OCI-LY1 (cell line): ENCODE data around the gene FARP1.

Experiments
- H2AFZ ChIP-seq: fragments of 200-600 bp; sonication (generic), shearing (Covaris generic); 2 replicates; pipeline ENCODE4 v1.6.0; 2014; ENCODE audit warnings: antibody characterized with exemption, mild to moderate bottlenecking, low read length
- H3F3A ChIP-seq: fragments of 200-600 bp; sonication (generic), shearing (Covaris generic); 2 replicates; pipeline ENCODE4 v1.6.0; 2014; ENCODE audit warnings: mild to moderate bottlenecking, antibody characterized with exemption, low read length, moderate library complexity; ENCODE audit not compliant: insufficient read depth
- H3K27ac ChIP-seq: fragments of 200-600 bp; sonication (generic); 2 replicates; pipeline ENCODE4 v1.5.1; 2014; ENCODE audit warnings: low read length, mixed run types, mild to moderate bottlenecking, low read depth; ENCODE audit not compliant: poor library complexity, severe bottlenecking
- H3K27me3 ChIP-seq: fragments of 200-600 bp; sonication (generic); 2 replicates; pipeline ENCODE4 v1.6.0; 2014; ENCODE audit warnings: antibody characterized with exemption, mild to moderate bottlenecking, low read length, moderate library complexity; ENCODE audit not compliant: insufficient read depth
- H3K36me3 ChIP-seq: fragments of 200-600 bp; sonication (generic); 2 replicates; pipeline ENCODE4 v1.6.1; 2014; ENCODE audit warnings: mild to moderate bottlenecking, antibody characterized with exemption, low read length, moderate library complexity, mixed read lengths; ENCODE audit not compliant: insufficient read depth
- H3K4me1 ChIP-seq: fragments of 200-600 bp; sonication (generic); 2 replicates; pipeline ENCODE4 v1.5.1; 2014; ENCODE audit warnings: mild to moderate bottlenecking, low read length, moderate library complexity; ENCODE audit not compliant: insufficient read depth, severe bottlenecking
- H3K4me2 ChIP-seq: fragments of 200-600 bp; sonication (generic), shearing (Covaris generic); 2 replicates; pipeline ENCODE4 v1.6.1; 2014; ENCODE audit warnings: low read length
- H3K4me3 ChIP-seq: fragments of 200-600 bp; sonication (generic); 2 replicates; pipeline ENCODE4 v1.5.1; 2014; ENCODE audit warnings: low read length, low read depth, mild to moderate bottlenecking, mixed read lengths; ENCODE audit not compliant: poor library complexity, severe bottlenecking
- H3K79me2 ChIP-seq: fragments of 200-600 bp; shearing (Covaris generic); 2 replicates; pipeline ENCODE4 v1.6.1; 2016; ENCODE audit warnings: mixed run types, low read length, mixed read lengths; ENCODE audit not compliant: insufficient read depth
- H3K9ac ChIP-seq: fragments of 200-600 bp; sonication (generic), shearing (Covaris generic); 2 replicates; pipeline ENCODE4 v1.6.1; 2014; ENCODE audit warnings: mild to moderate bottlenecking, low read length, mixed read lengths
- H3K9me2 ChIP-seq: fragments of 200-600 bp; sonication (generic), shearing (Covaris generic); 2 replicates; pipeline ENCODE4 v1.6.1; 2014; ENCODE audit warnings: low read depth, mild to moderate bottlenecking, low read length, mixed read lengths
- H3K9me3 ChIP-seq: fragments of 200-600 bp; shearing (Covaris generic); 2 replicates; pipeline ENCODE4 v1.6.1; 2014; ENCODE audit warnings: low read length, mixed read lengths
- H4K20me1 ChIP-seq: fragments of 200-600 bp; sonication (generic), shearing (Covaris generic); 2 replicates; pipeline ENCODE4 v1.6.0; 2016; ENCODE audit warnings: mild to moderate bottlenecking, low read length; ENCODE audit not compliant: insufficient read depth
- CTCF ChIP-seq: fragments of 200-600 bp; sonication (generic), shearing (Covaris generic); IDR thresholded peaks from 2 replicates; pipeline ENCODE4 v1.5.1; 2017; ENCODE audit warnings: mild to moderate bottlenecking, antibody characterized with exemption, low read length, moderate library complexity, mixed read lengths
- EZH2 ChIP-seq: fragments of 200-600 bp; sonication (generic), shearing (Covaris generic); IDR thresholded peaks from 2 replicates; pipeline ENCODE4 v1.8.0; 2017; ENCODE audit warnings: borderline replicate concordance, mixed run types, mild to moderate bottlenecking, antibody characterized with exemption, low read length, moderate library complexity, mixed read lengths

FARP1 gene

DNA sequence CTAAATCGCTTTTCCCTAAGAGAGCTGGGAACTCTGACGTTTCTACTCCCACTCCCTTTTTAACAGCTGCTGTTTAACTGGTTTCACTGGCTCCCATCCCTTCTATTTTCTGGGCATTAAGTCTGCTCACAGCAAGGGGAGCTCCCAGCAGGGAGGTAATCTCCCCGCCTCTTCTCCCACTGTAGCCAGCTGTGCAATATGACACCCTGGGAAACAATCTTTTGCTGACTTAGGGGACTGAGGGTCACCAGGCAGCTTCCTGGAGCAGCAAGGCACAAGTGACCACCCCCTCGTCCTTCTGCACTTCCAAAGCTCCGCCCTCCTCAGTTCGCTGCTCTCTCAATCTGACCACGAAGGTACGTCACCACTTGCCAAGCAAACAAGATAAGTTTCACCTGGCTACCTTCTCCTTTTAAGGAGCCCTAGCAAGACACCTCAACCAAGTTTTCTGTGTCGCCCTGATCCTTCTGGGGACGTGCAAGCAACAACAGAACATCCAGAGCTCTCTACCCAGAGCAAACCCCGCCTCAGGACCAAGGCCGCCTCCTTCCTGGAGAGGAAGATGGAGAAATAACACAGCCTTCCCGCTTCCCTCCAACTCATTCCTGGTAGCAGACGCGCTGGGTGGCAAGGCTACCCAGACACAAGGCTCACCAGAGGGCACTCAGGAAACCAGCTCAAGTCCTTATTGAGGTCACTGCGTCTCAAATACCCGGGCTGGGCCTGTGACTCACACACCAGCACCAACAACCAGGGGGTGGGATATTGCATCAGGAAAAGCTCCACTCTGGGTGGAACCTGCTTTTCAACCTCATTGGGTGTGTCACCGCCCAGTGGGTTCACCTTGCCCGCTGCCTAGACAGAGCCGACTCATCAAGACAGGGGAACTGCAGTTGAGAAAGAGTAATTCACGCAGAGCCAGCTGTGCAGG is 341.7 kb downstream of the FARP1 start:
- Histone ChIP-seq H3K4me1 (peaks cover 24% of the 10 kb centered on the region), H3K36me3 (peaks cover 11% of the 10 kb centered on the region; the same call in 1 of the 2 replicates), H3K79me2 (no peaks in the 10 kb centered on the region), H3K9me3 (no peaks in the 10 kb centered on the region), H3K9ac (no peak overlapping the region), H3K4me2 (no peak overlapping the region), H4K20me1 (peaks cover 8% of the 10 kb centered on the region; the same call in 1 of the 2 replicates), H3K27me3 (no peaks in the 10 kb centered on the region), H3F3A (no peaks in the 10 kb centered on the region), H3K9me2 (no peaks in the 10 kb centered on the region), H3K4me3 (no peak overlapping the region), H3K27ac (no peak overlapping the region), H2AFZ (no peak overlapping the region)
- TF ChIP-seq EZH2, result no peak
- TF ChIP-seq CTCF, result no peak

GRCh38 chr13:98485561-98485960 is 342.7 kb downstream of the FARP1 start:
- Histone ChIP-seq H3K27me3 (no peaks in the 10 kb centered on the region), H4K20me1 (peaks cover 8% of the 10 kb centered on the region; the same call in 1 of the 2 replicates), H3K79me2 (no peaks in the 10 kb centered on the region), H3K4me2 (no peak overlapping the region), H3F3A (no peaks in the 10 kb centered on the region), H3K4me3 (no peak overlapping the region), H3K4me1 (peaks cover 29% of the 10 kb centered on the region), H3K9ac (no peak overlapping the region), H3K9me3 (no peaks in the 10 kb centered on the region), H3K9me2 (no peaks in the 10 kb centered on the region), H3K36me3 (peaks cover 11% of the 10 kb centered on the region; the same call in 1 of the 2 replicates), H2AFZ (no peak overlapping the region), H3K27ac (no peak overlapping the region)
- TF ChIP-seq CTCF, result no peak
- no peak for TF ChIP-seq EZH2

- Histone ChIP-seq H3K79me2 (no peaks in the 10 kb centered on the region), H2AFZ (no peak overlapping the region), H3K9ac (no peak overlapping the region), H3K27ac (no peak overlapping the region), H3K36me3 (peaks cover 4% of the 10 kb centered on the region; the same call in 1 of the 2 replicates), H3K4me2 (no peak overlapping the region), H3K4me3 (no peak overlapping the region), H4K20me1 (peaks cover 8% of the 10 kb centered on the region; the same call in 1 of the 2 replicates), H3F3A (no peaks in the 10 kb centered on the region), H3K27me3 (no peaks in the 10 kb centered on the region), H3K9me2 (no peaks in the 10 kb centered on the region), H3K4me1 (peaks cover 29% of the 10 kb centered on the region), H3K9me3 (no peaks in the 10 kb centered on the region)
- TF ChIP-seq CTCF (no peak), EZH2 (no peak)
Observed at GRCh38 chr13:98486412-98486811, 343.5 kb downstream of the FARP1 start.
